GM18519 (cell line): ENCODE data around the gene CYSTM1.
A peak's percentile ranks its signal among the peaks of the same experiment; 100 is the strongest.

Experiments
- ATAC-seq: cut with Tn5 transposase; IDR thresholded peaks from one replicate; pipeline ENCODE4 v1.9.1; 2021; ENCODE audit warnings: mild to moderate bottlenecking, moderate library complexity; ENCODE audit not compliant: unreplicated experiment, low FRiP score

Gene CYSTM1

DNA sequence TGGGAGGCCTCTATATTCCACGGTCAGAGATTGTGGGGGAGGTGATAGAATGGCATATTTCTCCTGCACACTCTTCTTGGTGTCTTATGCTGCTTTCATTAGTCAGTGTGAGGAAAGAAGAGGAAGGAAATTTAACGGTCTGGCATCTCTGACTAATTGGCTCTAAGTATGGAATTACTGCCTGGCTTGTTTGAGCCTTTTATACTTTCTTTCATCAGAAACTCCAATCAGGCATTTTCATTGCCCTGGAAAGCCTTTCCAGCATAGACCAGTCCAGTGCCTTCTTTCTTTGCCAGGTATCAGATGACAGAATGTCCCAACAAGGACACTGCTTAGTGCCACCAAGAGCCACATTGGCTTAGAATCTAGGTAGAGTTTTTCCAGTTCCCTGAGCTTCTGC is 30.2 kb downstream of the CYSTM1 start:
- no peak for ATAC-seq

DNA sequence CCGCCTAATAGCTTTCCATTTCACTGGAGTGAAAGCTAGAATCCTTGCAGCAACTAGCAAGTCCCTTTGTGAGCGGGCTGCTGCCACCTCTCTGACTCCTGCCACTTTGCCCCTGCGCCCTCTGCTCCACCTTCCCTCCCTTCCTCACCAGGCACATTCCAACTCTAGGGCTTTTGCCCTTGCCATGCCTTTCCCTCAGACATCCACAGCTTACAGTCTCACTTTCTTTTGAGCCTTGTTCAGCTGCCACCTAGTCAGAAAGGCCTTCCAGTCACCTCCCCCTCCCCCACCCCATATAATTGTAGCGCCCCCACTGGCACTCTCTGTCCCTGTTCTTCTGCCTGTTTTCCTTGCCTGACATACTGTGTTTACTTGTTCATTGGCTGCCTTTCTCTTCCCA is 31.0 kb downstream of the CYSTM1 start:
- no peak for ATAC-seq

DNA sequence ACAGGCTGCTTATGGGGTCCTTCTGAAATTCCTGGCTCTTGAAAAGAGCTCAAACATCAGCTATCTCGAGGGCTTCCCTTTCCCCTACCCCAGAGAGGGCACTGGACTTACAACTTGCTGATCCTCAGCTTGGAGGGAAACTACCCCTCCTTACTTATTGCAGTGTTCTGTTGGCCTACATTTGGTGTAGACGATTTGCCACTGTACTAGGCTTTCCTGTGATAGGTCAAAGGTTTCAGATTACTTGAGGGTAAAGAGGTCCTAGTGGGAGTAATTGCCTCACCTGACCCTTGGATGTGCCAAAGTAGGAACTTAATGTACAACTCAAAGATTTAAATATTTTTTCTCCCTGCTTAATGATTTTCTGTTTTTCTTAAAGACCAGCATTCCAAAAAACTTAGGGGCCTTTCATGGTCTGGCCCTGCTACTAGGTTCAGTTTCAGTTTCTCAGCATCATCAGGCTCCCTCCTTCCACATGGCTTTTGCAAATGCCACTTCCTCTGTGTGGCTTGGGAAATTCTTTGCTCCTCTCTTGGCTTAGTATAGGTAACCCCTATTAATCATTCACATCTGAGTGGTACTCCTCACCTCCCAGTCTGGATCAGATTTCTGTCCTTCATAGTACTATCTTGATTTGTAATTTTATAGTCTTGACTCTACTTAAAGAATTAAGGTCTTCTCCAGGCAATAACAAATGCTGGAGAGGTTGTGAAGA is 32.4 kb downstream of the CYSTM1 start:
- no peak for ATAC-seq

DNA sequence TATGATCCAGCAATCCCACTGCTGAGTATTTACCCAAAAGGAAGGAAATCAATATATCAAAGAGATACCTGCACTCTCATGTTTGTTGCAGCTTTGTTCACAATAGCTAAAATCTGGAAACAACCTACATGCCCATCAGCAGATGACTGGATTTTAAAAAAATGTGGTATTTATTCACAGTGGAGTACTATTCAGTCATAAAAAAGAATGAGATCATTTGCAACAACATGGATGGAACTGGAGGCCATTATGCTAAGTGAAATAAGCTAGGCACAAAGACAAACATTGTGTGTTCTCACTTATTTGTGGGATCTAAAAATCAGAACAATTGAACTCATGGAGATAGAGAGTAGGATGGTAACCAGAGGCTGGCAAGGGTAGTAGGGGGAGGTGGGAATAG is 33.1 kb downstream of the CYSTM1 start:
- no peak for ATAC-seq

DNA sequence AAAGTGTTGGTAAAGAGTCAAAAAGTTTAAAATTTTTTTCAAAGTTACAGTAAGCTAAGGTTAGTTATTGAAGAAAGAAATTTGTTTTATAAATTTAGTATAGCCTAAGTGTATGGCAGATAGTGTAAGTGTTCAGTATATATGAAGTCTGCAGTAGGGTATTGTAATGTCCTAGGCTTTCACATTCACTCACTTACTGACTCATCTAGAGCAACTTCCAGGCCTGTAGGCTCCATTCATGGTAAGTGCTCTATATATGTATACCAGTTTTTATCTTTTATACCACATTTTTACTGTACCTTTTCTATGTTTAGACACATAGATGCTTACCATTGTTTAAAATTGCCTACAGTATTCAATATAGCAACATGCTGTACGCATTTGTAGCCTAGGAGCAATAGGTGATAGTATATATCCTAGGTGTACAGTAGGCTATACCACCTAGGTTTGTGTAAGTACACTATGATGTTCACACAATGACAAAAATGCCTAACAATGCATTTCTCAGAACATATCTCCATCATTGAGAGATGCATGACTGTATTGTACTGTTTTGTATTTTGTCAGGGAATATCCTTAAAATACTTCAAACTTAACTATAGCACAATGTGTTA is 38.5 kb downstream of the CYSTM1 start:
- peak; percentile 96 for ATAC-seq

DNA sequence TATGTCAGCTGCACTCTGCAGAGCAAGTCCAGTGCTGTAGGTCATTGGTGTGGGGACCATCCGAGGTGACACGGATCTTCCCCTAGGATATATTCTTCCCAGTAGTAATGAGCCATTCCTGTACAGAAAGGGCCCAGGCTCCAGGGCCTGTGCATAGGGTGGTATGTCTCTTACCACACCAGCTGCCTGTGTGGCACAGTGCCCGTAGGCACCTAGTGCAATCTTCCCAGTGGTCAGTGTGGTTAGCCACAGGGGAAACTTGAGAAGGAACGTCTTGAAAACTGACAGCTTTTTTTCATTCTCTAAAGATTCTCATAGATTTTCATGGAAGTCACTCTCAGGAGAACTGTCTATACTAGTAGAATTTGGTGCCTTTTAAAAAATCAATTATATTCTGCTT is 39.8 kb downstream of the CYSTM1 start:
- no peak for ATAC-seq

DNA sequence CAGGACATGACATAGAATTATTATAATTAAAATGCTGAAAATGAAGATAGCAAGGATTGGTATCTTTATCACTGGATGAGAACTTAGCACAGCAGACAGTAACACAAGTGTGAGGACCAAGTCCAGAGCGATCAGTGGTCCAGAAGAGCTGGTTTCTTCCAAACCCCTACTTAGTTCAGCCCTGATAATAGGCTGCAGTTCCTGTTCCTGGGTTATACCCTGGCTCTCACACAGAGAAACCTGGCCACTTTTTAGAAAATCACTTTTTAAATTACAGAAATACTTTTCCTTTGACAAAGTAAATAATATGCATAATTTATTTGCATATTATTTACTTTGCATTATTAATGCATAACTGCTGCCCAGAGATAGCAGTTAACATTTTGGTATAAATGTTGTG is 40.3 kb downstream of the CYSTM1 start:
- ATAC-seq: no peak

DNA sequence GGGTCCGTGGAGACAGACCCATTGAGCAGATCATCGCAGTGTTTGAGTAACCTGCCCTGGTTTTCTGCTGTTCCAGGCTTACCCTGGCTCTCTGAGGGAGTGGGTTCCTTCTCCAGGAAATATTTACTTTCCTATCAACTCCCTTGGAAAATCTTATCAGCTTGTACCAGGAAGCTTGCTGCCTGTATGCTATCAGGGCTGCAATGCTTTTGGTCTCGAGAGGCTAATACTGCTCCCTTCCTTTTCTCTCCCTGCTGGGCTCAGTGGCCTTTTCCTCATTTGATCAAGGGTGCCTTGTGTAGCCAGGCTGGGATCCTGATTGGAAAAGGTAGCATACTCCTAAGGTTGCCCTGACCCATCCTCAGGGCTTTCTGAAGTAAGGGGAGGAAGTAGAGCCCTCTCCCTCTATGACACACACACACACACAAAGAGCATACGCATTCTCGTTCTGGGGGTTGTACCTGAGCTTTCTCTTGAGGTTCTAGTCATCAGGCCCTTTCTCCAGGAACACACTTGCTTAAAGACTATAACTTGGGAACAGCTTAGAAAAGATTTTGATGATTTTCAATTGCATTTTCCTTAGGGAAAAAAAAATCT is 41.6 kb downstream of the CYSTM1 start:
- no peak for ATAC-seq

DNA sequence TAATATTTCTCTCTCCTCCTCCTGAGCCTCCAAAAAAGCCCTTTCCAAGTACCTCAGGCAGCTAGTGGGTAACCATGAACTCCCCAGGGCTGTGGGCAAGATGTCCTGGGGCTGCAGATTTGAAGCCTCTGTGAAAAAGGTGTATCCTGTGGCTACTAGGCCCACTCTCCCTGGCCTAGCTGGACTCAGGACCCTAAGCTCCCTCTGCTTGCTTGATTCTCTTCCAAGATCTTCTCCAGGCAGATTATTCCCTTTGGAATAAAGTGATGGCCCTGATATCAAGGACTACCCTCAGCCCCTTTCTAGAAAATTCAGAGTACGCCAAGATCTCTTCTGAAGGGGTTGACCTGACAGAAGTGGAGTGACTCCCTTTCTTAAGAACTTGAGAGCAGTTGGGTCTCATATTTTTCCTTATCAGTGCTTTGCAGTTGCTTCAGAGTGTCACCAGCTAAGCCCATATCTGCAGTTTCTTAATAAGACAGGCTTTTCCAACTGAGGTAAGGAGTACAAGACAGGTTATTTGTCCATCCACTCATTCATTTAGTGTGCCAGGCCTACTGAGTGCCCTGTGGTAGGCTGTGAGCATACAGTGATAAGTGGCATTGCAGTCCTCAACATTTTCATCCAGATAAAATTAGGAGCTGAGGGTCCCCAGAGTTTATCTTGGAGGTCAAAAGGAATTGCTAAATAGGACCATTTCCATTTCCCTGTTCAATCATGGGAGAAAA is 42.5 kb downstream of the CYSTM1 start:
- no peak for ATAC-seq

DNA sequence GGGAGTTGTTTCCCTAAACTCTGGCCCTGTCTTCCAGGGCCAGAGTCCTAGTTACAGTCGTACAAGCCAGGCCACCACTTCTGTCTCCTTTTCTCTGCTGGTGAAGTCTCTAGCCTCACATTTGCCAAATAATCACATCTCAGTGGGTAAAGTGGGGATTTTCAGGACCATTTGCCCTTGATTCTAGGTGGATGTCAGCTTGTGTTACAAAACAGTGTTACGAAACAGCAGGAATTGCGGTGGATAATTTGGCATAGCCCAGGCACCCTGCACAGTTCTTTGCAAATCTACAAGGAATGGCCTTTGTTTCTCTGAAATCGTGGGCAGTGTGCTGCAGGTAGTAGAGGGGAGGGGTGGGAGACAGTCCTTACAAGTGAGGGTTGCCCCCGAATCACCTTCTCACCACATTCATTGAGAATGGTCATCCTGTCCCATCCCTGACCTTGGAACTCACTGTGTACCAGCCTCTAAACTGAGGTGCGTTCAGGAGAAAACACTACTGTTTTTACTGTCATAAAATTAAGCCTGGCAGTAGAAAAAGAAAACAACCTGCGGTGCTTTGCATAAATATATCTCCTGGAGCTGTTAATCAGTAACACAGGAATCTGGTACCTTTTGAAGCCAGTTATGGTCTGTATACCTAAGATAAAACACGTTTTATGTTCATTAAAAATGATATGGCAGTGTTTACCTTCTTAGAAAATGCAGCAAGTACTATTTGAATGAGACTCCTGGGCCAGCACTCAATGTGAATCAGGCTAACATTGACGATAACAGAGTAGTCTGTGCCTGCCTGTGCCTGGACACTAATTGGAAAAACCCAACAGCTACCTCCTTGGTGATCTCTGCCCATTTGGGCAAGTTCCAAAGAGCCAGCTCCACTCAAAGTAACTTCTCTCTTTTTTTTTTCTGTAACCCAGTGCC is 44.3 kb downstream of the CYSTM1 start:
- ATAC-seq: no peak

DNA sequence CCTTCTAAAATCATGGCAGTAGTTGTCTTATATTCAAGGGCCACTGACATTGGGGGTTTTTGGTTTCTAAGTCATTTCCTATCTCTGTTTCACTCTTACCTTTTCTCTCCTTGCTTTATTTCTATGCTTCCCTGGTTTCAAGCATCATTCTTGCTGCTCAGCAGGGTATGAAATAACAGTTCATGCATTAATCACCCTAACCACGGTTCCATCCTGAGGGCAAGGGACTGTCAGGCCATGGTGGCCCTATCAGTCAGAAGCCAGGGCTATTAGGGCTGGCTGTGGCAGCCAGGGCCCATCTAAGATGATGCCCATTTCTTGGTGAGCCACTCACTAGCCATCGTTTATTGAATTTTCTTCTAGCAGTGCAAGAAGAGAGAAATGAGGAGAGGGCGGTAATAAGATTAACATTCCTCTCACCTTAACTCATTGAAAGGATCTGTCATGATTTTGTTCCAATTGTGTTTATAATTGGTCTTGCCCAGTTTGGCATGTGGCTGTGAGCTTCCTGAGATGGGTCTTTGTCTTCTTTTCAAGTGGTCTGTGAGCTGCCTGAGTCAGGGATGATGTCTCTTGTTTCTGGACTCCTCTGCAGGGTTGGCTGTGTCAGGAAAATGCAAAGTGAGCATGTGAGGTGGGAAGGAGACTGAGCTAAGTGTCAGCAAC is 45.2 kb downstream of the CYSTM1 start:
- ATAC-seq: no peak

DNA sequence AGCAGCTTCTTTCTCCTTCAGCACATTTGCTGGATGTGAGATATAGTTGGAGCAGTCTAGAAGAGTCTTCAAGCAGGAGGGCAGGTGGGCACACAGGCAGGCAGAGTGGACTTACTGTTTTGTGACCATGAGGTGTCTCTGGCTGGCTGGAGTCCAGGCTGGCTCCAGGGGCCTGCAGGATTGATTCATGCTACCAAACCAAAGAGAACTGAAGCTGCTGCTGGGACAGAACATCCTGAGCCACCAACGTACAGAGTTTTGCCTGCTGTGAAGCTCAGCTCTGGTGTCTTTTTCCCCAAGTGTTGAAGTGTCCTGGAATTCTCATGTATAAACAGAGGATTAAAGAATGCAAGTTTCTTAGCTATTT is 45.7 kb downstream of the CYSTM1 start:
- ATAC-seq: no peak

DNA sequence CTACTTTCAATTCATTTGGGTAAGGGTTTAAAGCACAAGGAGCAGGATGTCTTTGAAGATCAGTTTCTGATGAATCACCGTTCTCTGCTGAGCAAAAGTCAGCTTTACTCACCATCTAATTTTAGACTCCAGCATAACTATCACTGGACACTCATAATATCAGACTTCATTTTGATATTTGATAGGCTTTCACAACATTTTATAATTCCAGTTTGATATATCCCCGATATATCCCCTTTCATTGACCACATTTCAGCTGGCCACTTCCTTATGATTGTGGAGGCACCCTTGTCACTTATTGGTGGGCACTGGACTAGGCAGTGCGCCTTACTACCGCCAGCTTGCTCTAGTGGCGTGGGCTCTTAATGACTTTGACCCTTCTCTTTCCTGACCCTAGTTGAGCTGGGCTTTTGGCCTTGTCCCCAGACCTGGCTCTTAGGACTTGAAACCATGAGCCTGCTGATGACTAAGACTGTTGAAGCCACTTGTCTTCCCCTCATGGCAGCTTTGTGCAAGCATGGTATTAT is 46.8 kb downstream of the CYSTM1 start:
- ATAC-seq: peak; percentile 33

DNA sequence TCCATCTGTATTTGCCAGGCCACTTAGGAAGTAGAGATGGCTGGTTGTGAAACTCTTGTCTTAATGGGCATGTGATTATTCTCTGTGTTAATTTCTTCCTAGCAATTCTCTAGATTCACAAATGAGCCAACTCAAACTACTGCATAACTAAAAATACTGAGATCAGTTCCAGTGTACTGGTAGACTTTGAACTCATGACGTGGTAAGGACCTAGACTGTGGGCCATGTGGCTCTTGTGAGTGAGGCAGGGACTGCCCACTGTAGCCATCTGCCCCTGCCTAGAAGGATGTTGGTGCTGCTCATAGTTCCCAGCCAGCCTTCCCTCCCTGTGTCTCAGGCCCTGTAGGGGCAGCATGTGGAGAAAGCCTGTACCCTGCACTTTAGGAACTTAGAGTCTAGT is 47.4 kb downstream of the CYSTM1 start:
- ATAC-seq: no peak

DNA sequence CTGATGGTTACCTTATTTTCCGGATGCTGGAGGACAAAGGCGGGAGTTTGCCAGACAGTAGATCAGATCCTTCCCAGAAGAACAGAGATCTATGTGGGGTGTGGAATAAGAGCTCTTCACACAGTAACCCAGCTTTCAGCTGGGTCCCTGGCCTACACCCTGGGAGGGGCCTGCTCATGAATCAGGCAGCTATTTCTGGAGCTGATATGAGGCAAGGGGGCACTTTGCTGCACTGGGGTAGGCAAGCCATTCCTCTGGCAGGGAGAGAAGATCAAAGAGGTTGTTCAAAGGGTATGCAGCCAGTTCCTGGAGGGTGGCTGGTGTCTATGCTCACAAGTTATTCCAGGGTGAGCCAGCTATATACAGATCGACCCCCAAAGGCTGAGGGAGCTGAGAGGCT is 48.6 kb downstream of the CYSTM1 start:
- ATAC-seq: no peak

DNA sequence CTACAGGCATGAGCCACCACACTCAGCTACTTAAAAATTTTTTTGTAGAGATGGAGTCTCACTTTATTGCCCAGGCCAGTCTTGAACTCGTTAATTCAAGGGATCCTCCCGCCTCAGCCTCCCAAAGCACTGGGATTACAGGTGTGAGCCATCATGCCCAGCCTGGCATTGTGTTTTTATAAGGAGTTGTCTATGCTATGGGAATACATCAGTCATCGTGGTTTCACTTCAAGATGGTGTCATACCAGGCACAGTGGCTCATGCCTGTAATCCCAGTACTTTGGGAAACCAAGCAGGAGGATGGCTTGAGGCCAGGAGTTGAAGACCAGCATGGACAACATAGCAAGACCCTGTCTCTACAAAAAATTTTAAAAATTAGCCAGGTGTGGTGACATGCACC is 49.7 kb downstream of the CYSTM1 start:
- ATAC-seq: no peak

DNA sequence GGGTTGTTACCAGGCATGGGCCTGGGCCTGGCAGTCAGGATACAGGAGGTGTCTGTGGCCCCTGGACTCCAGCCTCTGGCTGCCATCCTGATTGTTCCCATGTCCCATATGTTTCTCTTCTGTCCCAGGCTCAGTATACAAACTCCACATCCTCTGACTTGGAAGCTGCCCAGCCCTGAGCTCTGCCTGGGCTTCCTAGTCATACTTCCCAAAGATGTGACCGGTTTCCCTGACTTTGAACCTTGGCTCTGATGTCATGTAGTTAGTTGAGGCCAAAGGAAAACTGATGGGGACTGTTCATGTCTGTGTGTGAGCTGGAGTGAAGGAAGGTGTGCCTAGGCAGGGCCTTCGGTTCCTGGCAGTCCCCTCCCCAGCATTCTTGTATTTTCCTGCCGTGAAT is 50.4 kb downstream of the CYSTM1 start:
- ATAC-seq: no peak

DNA sequence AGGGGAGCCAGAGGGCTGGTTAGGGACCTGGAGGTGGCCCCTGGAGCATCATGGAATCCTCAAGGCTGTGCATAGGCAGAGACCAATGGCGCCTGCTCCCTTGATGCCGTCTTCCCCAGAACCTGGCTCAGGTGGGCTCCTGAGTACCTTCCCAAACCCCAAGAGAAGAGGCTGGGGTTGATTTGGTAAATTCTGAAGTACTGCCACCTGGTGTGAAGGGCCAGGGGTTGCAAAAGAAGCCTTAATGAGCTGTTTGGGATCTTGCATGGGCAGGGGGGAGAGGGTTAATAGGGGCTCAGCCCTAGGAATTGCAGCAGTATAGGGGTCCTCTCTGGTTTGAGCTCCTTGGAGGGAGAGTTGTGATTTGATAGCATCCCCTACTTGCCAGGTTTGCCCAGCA is 52.1 kb downstream of the CYSTM1 start:
- ATAC-seq: no peak

DNA sequence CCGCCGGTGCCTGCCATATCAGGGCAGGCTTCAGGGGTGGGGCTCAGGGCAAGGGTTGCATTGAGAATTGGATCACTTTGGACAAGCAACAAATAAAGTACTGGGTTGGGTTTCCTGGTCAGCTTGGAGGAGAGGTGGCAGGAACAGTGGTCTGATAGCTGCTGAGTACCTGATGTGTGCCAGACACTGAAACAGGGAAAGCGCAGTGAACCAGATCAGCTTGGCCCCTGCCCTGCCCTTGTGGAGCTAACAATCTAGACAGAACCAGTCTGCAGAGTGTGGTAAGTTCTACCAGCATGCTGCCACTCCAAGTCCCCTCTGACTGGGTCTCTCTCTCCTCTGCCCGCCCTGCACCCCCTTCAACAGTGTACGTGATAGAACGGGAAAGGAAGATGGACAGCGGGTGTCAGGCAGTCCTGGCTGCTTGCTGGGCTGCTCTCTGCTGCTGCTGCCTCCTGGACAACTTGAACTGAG is 53.4 kb downstream of the CYSTM1 start:
- no peak for ATAC-seq

DNA sequence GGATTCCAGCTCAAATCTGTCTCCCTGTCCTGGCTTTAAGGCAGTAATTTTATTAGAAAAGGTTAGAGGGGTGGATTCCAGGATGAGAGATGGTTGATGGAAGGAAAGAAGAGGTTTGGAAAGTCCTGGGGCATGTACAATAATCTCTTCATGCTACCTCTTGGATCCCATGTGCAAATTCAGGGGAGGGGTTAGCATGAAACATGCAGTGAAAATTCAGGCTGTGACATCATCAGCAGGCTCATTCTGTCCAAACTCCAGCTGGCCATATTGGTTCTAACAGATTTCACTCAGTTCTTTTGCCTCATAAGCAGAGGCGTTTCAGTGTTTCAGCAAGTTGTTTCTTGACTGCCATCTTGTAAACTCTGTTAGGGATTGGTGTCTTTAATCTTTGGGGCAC is 55.4 kb downstream of the CYSTM1 start:
- no peak for ATAC-seq
